ENCODE measurements around the gene USP46.

USP46 gene

GRCh38 chr4:52568351-52568750 is 90.8 kb downstream of the USP46 start:
- no peak for DNase-seq

- DNase-seq: no peak
Observed at GRCh38 chr4:52566136-52567031, 92.7 kb downstream of the USP46 start.

GRCh38 chr4:52560844-52561280 is 98.2 kb downstream of the USP46 start:
- no peak for DNase-seq

- DNase-seq: no peak
Observed at GRCh38 chr4:52555356-52555716, 103.8 kb downstream of the USP46 start.

- DNase-seq: no peak
Observed at GRCh38 chr4:52554612-52555355, 104.3 kb downstream of the USP46 start.

- DNase-seq: no peak
Observed at GRCh38 chr4:52552778-52553177, 106.3 kb downstream of the USP46 start.

GRCh38 chr4:52551487-52551886 is 107.6 kb downstream of the USP46 start:
- DNase-seq: no peak

GRCh38 chr4:52550186-52550585 is 108.9 kb downstream of the USP46 start:
- no peak for DNase-seq

GRCh38 chr4:52548818-52549570 is 110.1 kb downstream of the USP46 start:
- no peak for DNase-seq

GRCh38 chr4:52546449-52546848 is 112.7 kb downstream of the USP46 start:
- DNase-seq: no peak

GRCh38 chr4:52545099-52546069 is 113.7 kb downstream of the USP46 start:
- DNase-seq: peak; percentile 30

Measured in effector CD4-positive, alpha-beta T cell (primary cell).